Lower lobe of right lung (tissue), 2 donors: Measurements from ENCODE around the gene ASPM. TPM values are rescaled to one million over a fixed set of nuclear protein-coding genes. Genes with fewer than 3 reads are reported as not detected.

Experiments used
- ATAC-seq, 2 donors: fragments of 200-7000 bp; cut with Tn5 transposase; one replicate each; pipeline ENCODE4 v1.9.1; 2020 to 2022; ENCODE audit warnings: mild to moderate bottlenecking in 2 of 2, moderate library complexity in 2 of 2
- DNase-seq: peaks from one replicate; pipeline ENCODE4 v3.0.0-alpha.2; 2020
- H3K27ac ChIP-seq: fragments of 200-600 bp; one replicate; pipeline ENCODE4 v1.8.0; 2022
- H3K27me3 ChIP-seq: fragments of 200-600 bp; one replicate; pipeline ENCODE4 v1.8.0; 2022; ENCODE audit warnings: low read depth
- H3K36me3 ChIP-seq: fragments of 200-600 bp; one replicate; pipeline ENCODE4 v1.8.0; 2022; ENCODE audit warnings: mild to moderate bottlenecking
- H3K4me1 ChIP-seq: fragments of 200-600 bp; one replicate; pipeline ENCODE4 v1.8.0; 2022
- H3K4me3 ChIP-seq: fragments of 200-600 bp; one replicate; pipeline ENCODE4 v1.8.0; 2022; ENCODE audit warnings: mild to moderate bottlenecking
- H3K9me3 ChIP-seq: fragments of 200-600 bp; one replicate; pipeline ENCODE4 v1.8.0; 2022
- intact Hi-C: fragments of 100-400 bp; cut with DNase I; formaldehyde crosslinking; loops from one replicate; pipeline ENCODE4 v1.11.0; 2022
- total RNA-seq: library from RNA; stranded (reverse); fragmentation: NEBNext Ultra II Directional; extraction: Animal tissue kit (Norgen Biotek cat#: 25700); gene quantifications from one replicate; pipeline ENCODE4 v1.2.1, GENCODE V29; 2021
- TF ChIP-seq, protein P1 (sequence below): fragments of 200-600 bp; IDR thresholded peaks from one replicate; pipeline ENCODE4 v1.8.0; 2022; ENCODE audit warnings: antibody characterized with exemption, mild to moderate bottlenecking
- donor health status: DM: no; HTN: yes; CAD: no; lungs with severe emphysema.

ASPM gene
- total RNA-seq, 1 donor from 2014 or later = 1.6 TPM

DNA sequence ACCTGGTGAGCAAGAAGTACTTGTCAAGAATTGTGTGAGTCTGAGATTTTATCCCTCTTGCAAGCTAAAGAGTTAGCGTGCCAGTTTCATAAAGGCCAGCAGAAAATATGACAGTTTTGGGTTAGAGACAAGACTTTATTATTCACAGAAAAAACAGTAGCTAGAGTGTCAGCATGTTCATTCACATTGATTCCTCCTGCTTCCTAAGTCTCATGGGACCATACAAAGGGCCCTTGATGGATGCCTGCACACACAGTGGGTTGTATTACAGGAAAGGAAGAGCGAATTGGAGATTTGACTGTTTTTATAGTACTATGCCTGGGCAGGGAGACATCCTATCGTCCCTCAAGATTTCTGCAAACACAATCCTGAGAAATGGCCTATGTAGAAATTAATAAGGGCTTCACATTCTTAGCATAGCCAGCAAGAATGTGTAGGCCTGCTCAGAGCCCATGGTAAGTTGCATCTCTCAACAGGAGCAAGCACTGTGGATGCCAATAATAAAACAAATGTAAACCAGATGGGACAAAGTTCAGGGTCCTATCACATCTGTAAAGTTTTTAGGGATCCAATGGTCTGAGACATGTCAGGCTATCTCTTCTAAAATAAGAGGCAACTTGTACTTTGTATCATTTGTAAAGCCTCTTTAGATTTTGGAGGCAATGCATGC lies 4.0 kb upstream of the ASPM start:
- Histone ChIP-seq H3K27me3 (no peaks in the 10 kb centered on the region), H3K4me3 (no peak overlapping the region), H3K9me3 (no peaks in the 10 kb centered on the region), H3K27ac (no peak overlapping the region), H3K36me3 (no peaks in the 10 kb centered on the region), H3K4me1 (peaks cover 6% of the 10 kb centered on the region)
- TF ChIP-seq, protein P1, sequence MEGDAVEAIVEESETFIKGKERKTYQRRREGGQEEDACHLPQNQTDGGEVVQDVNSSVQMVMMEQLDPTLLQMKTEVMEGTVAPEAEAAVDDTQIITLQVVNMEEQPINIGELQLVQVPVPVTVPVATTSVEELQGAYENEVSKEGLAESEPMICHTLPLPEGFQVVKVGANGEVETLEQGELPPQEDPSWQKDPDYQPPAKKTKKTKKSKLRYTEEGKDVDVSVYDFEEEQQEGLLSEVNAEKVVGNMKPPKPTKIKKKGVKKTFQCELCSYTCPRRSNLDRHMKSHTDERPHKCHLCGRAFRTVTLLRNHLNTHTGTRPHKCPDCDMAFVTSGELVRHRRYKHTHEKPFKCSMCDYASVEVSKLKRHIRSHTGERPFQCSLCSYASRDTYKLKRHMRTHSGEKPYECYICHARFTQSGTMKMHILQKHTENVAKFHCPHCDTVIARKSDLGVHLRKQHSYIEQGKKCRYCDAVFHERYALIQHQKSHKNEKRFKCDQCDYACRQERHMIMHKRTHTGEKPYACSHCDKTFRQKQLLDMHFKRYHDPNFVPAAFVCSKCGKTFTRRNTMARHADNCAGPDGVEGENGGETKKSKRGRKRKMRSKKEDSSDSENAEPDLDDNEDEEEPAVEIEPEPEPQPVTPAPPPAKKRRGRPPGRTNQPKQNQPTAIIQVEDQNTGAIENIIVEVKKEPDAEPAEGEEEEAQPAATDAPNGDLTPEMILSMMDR = no peak
- intact Hi-C loops = no loop called here
- no peak for DNase-seq
- no peak for ATAC-seq

DNA sequence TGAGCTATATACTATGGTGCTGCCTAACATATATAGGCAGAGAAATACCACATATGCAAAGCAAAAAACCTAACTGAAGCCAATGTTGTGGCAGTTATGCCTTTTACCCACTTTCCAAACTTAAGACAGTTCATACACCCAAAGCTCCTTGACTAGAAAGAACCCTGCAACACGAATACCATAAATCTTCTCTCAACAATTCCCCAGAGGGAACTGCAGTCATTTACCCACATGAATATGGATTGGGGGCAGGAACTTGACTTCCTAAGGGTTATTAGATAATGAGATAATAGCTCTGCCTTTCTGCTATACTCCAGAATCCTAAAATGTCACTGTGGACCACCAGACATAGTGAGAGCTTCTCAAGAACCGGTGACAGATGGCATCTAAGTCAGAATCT lies 2.9 kb upstream of the ASPM start:
- Histone ChIP-seq H3K4me3 (no peak overlapping the region), H3K36me3 (no peaks in the 10 kb centered on the region), H3K27ac (no peak overlapping the region), H3K4me1 (peaks cover 9% of the 10 kb centered on the region), H3K27me3 (no peaks in the 10 kb centered on the region), H3K9me3 (no peaks in the 10 kb centered on the region)
- no peak for ATAC-seq
- no peak for DNase-seq
- intact Hi-C loops = no loop called here
- TF ChIP-seq, protein P1 = no peak

DNA sequence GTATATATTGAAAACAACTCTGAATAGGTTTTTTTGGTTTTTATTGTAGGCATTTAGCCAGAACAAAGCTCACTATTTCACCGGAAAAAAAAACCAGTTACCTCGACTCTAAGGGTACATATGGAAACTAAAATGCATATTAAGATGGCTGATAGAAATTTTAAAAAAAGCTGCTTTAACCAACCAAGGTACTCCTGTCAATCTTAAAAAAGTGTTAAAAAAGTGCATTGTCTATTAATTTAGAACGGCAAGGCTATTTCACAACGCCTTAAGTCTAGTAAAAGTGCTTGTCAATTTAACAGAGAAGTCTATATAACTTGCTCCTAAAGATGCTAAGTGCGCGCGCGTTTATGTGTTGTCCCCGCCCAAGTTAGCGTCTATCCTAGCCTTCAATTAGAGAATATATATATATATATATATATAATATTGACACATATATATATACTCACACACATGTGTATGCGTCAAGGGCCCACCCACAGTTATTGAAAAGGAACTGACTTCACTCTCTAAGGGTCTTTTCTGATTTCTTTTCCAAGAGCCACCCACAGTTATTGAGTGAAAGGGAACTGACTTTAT lies 934 bp downstream of the ASPM start:
- no peak for ATAC-seq
- intact Hi-C loops = no loop called here
- H3K36me3 ChIP-seq = no peaks in the 10 kb centered on the region
- peak overlapping the region; percentile 70 for H3K4me3 ChIP-seq
- no peak overlapping the region for H3K27ac ChIP-seq
- H3K4me1 ChIP-seq = peaks cover 9% of the 10 kb centered on the region
- H3K9me3 ChIP-seq = no peaks in the 10 kb centered on the region
- no peak for DNase-seq
- H3K27me3 ChIP-seq = no peaks in the 10 kb centered on the region
- TF ChIP-seq, protein P1 = no peak

DNA sequence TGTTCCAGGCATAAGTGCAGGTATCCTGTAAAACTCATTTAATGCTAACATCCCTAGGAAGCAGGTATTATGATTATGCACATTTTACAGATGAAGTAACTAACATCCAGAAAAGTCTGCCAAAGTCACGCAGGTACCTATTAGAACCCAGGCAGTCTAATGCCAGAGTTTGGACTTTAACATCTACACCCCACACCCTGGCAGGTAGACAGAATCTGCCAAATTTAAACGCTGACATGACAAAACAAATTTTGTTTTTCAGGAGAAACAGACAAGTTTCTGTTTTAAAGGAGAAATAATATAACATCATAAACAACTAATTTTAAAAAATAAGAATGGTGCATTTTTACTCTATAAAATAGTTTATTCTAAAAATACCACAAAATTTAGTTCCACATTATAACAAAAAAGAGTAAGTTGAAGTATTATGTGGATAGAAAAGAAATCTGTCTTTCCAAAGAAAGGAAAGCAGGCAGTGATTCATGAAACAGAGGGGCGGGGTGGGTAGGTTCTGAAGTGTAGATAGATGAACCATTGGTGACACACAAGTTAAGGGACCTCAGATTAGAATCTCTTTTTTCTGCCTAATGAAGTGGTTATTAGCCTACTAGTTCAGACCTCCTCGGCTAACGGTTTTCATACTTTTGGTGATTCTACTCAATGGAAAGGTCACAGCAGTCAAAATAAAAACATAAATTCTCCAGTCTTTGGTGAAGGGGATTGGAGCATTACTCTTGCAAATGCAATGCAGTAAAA lies 1.7 kb downstream of the ASPM start:
- Histone ChIP-seq H3K36me3 (no peaks in the 10 kb centered on the region), H3K27me3 (no peaks in the 10 kb centered on the region), H3K9me3 (no peaks in the 10 kb centered on the region), H3K4me1 (peaks cover 9% of the 10 kb centered on the region), H3K4me3 (no peak overlapping the region), H3K27ac (no peak overlapping the region)
- TF ChIP-seq, protein P1 = no peak
- ATAC-seq = no peak
- no peak for DNase-seq
- intact Hi-C loops = no loop called here

DNA sequence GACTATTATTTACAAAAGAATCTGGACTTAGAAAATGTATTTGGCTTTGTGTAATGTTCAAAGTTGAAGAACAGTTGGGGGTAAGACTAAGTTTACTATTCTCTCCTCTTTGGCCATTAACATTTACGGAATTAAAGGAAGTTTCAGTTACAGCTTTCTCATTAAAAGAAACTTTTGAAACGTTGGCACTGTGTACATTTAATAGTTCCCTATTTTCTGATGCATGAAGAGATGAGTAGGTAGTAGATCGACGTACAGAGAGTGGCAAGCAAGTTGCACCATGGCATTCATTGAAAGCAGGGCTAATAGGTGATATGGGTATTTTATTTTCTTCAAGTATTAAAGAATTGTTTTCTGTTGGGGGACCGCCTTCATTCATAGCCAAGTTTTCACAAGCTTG lies 3.2 kb downstream of the ASPM start:
- peaks cover 9% of the 10 kb centered on the region for H3K4me1 ChIP-seq
- intact Hi-C loops = no loop called here
- ATAC-seq = no peak
- no peaks in the 10 kb centered on the region for H3K27me3 ChIP-seq
- DNase-seq = no peak
- no peak overlapping the region for H3K27ac ChIP-seq
- H3K9me3 ChIP-seq = no peaks in the 10 kb centered on the region
- TF ChIP-seq, protein P1 = no peak
- H3K4me3 ChIP-seq = no peak overlapping the region
- H3K36me3 ChIP-seq = no peaks in the 10 kb centered on the region
